Breast epithelium (tissue), 4 donors: Measurements from ENCODE around the gene TRERF1. TPM values are rescaled to one million over a fixed set of nuclear protein-coding genes. Genes with fewer than 3 reads are reported as not detected.

Source experiments
- DNase-seq, 2 donors: peaks; one replicate each; pipeline ENCODE4 v3.0.0-alpha.2; 2019; ENCODE audit warnings: low spot score in 2 of 2
- H3K27ac ChIP-seq, 2 donors: fragments of 200-600 bp; sonication (generic) in 1 of 2; one replicate each; pipeline ENCODE4 v1.5.1; 2016 to 2019; ENCODE audit warnings: mild to moderate bottlenecking in 1 of 2
- H3K27me3 ChIP-seq, 2 donors: fragments of 200-600 bp; sonication (generic) in 1 of 2; one replicate each; pipeline versions ENCODE4 v1.5.1 to v1.6.0; 2017 to 2019; ENCODE audit warnings: control low read depth in 1 of 2, mild to moderate bottlenecking in 1 of 2
- H3K36me3 ChIP-seq: fragments of 200-600 bp; one replicate; pipeline ENCODE4 v1.5.1; 2019
- H3K4me1 ChIP-seq, 2 donors: fragments of 200-600 bp; sonication (generic); one replicate each; pipeline ENCODE4 v1.5.1; 2016 to 2019; ENCODE audit warnings: control low read depth in 1 of 2
- H3K4me3 ChIP-seq, 3 donors: fragments of 200-600 bp; sonication (generic); 1 replicate in 2 of 3; 2 replicates in 1 of 3; pipeline ENCODE4 v1.5.1; 2016 to 2019; ENCODE audit warnings: mild to moderate bottlenecking in 3 of 3, moderate library complexity in 2 of 3
- H3K9me3 ChIP-seq, 2 donors: fragments of 200-600 bp; sonication (generic) in 1 of 2; one replicate each; pipeline ENCODE4 v1.5.1; 2016 to 2019; ENCODE audit warnings: control low read depth in 1 of 2
- CTCF ChIP-seq, 3 donors: fragments of 450-650 bp; IDR thresholded peaks; one replicate each; pipeline ENCODE4 v1.5.1; 2016 to 2017; ENCODE audit warnings: antibody characterized with exemption in 3 of 3, mild to moderate bottlenecking in 3 of 3, moderate library complexity in 3 of 3
- POLR2A ChIP-seq: fragments of 450-650 bp; IDR thresholded peaks from one replicate; pipeline ENCODE4 v1.6.1; 2016; ENCODE audit warnings: antibody characterized with exemption, mild to moderate bottlenecking, moderate library complexity
- POLR2AphosphoS5 ChIP-seq, 3 donors: sonication (generic); formaldehyde crosslinking; IDR thresholded peaks; one replicate each; pipeline ENCODE4 v1.6.1; 2017; ENCODE audit warnings: antibody characterized with exemption in 3 of 3
- intact Hi-C: fragments of 100-400 bp; cut with DNase I; formaldehyde crosslinking; loops from one replicate; pipeline ENCODE4 v1.15.1; 2023; ENCODE audit warnings: low total_unique reads
- total RNA-seq, 3 donors: library from RNA; depleted of rRNA; stranded (reverse); fragments of >200 nt; gene quantifications; one replicate each; pipeline ENCODE4 v1.1.0, GENCODE V29; 2016

The TRERF1 gene
- total RNA-seq, 3 donors from 2014 or later, result 3.9 to 5.4 (median 4.1) TPM

DNA sequence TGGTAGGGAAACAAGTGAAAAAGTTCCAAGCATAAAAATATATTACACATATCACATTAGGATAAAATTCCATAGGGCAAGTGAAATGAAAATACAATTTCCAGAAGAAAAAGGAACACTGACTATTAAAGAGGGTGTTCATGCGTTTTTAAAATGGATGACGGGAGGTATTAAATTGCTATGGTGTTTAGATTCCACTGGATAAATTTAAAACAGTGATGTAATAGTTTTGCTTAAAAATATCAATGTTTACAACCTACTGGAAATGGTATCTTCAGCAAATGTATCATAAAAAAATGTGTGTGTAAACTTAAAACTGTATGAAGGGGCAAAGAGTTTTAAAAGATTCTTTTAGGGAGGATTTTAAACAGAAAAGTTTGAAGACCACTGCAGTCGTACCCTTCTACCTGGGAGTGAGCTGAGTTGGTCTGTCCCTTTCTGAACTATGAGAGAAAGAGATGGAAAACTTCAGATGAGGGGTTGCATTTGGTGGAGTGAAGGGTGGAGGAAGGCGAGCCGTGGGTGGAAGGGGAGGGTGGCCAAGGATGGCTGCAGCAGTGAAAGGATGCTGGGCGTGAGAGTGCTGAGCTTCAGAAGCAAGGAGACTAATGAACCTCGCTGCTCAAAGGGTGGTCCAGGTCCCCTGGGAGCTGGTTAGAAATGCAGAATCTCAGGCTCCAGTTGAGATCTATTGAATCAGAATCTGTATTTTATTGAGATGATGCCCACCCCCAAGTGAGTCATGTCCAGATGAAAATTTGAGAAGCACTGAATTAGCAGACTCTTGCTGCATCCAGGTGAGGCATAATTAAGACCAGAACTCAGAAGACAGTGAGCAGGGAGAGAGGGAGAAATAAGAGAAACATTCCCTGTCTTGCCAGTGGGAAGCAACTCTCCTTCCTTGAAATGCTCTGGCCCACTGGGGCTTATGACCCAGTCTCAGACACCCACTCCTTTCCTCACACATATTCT is 179.6 kb downstream of the TRERF1 start:
- H3K36me3 ChIP-seq, result no peaks in the 10 kb centered on the region
- no peak overlapping the region for H3K27ac ChIP-seq
- no peak for DNase-seq
- intact Hi-C loops, result no loop called here
- no peaks in the 10 kb centered on the region for H3K4me1 ChIP-seq
- no peaks in the 10 kb centered on the region for H3K9me3 ChIP-seq
- TF ChIP-seq CTCF (IDR thresholded peaks at IDR 0.05) (no peak), POLR2A (no peak), POLR2AphosphoS5 (IDR thresholded peaks at IDR 0.05) (no peak)
- H3K27me3 ChIP-seq, result no peaks in the 10 kb centered on the region
- no peak overlapping the region for H3K4me3 ChIP-seq

GRCh38 chr6:42269974-42270510 is 181.7 kb downstream of the TRERF1 start:
- DNase-seq, result no peak
- no peaks in the 10 kb centered on the region for H3K9me3 ChIP-seq
- H3K36me3 ChIP-seq, result no peaks in the 10 kb centered on the region
- TF ChIP-seq POLR2A (no peak), CTCF (IDR thresholded peaks at IDR 0.05) (no peak), POLR2AphosphoS5 (IDR thresholded peaks at IDR 0.05) (no peak)
- H3K4me1 ChIP-seq, result no peaks in the 10 kb centered on the region
- H3K27ac ChIP-seq, result no peak overlapping the region
- no peaks in the 10 kb centered on the region for H3K27me3 ChIP-seq
- intact Hi-C loops, result no loop called here
- H3K4me3 ChIP-seq, result no peak overlapping the region

GRCh38 chr6:42269553-42269952 is 182.2 kb downstream of the TRERF1 start:
- no peak for TF ChIP-seq POLR2AphosphoS5 (IDR thresholded peaks at IDR 0.05)
- no peak for TF ChIP-seq POLR2A
- no peak for TF ChIP-seq CTCF (IDR thresholded peaks at IDR 0.05)
- Histone ChIP-seq H3K4me3 (no peak overlapping the region), H3K9me3 (no peaks in the 10 kb centered on the region), H3K27ac (no peak overlapping the region), H3K36me3 (no peaks in the 10 kb centered on the region), H3K27me3 (no peaks in the 10 kb centered on the region), H3K4me1 (no peaks in the 10 kb centered on the region)
- intact Hi-C loops, result no loop called here
- no peak for DNase-seq

DNA sequence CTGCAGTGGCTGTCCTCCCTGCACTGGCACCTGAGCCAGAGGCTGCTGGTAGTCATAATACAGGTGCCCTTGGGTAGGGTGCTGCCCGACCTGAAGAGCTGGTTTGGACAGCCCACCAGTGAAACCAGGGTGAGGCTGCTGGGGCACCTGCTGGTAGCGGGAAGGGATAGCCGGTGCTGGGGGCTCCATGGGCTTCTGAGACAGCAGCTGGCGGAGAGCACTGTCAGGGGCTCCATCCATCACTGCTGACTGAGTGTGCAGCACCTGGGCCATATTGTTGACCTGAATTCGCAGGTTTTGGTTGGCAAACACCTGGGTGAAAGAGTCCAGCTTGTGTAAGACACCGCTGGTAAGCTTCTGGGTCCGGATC is 182.9 kb downstream of the TRERF1 start:
- TF ChIP-seq POLR2AphosphoS5 (IDR thresholded peaks at IDR 0.05), result no peak
- no peak for TF ChIP-seq POLR2A
- no peak for TF ChIP-seq CTCF (IDR thresholded peaks at IDR 0.05)
- Histone ChIP-seq H3K27ac (no peak overlapping the region), H3K4me3 (no peak overlapping the region), H3K9me3 (no peaks in the 10 kb centered on the region), H3K36me3 (no peaks in the 10 kb centered on the region), H3K27me3 (no peaks in the 10 kb centered on the region), H3K4me1 (no peaks in the 10 kb centered on the region)
- intact Hi-C loops, result no loop called here
- no peak for DNase-seq
